GM12873 (cell line): ENCODE data around the gene ABCC4.

Experiments used
- TF ChIP-seq, protein P1 (sequence below): IDR thresholded peaks from 2 replicates; pipeline ENCODE4 v1.5.1; 2012; ENCODE audit warnings: low read depth, mild to moderate bottlenecking, moderate library complexity, low read length, control low read depth; ENCODE audit not compliant: insufficient read depth; ENCODE audit errors: missing control alignments

The ABCC4 gene

DNA sequence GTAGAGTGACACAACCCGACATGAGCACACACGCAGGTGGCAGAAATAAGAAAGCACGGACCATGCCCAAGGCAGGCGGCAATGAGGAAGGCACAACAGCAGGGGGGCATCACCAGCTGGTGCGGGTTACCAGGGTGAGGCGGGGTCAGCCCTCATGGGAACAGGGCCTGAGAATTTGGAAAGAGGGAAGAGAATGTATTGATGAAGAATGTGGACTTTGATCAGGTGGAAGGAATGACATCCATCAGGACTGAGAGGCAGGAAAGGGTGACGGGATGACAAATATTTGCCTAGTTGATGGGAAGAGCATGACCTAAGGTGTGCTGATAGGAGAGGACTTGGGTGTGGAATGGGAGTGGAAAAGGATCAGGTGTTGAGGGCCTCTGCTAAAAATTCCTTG is 177.5 kb downstream of the ABCC4 start:
- TF ChIP-seq, protein P1, sequence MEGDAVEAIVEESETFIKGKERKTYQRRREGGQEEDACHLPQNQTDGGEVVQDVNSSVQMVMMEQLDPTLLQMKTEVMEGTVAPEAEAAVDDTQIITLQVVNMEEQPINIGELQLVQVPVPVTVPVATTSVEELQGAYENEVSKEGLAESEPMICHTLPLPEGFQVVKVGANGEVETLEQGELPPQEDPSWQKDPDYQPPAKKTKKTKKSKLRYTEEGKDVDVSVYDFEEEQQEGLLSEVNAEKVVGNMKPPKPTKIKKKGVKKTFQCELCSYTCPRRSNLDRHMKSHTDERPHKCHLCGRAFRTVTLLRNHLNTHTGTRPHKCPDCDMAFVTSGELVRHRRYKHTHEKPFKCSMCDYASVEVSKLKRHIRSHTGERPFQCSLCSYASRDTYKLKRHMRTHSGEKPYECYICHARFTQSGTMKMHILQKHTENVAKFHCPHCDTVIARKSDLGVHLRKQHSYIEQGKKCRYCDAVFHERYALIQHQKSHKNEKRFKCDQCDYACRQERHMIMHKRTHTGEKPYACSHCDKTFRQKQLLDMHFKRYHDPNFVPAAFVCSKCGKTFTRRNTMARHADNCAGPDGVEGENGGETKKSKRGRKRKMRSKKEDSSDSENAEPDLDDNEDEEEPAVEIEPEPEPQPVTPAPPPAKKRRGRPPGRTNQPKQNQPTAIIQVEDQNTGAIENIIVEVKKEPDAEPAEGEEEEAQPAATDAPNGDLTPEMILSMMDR: no peak

DNA sequence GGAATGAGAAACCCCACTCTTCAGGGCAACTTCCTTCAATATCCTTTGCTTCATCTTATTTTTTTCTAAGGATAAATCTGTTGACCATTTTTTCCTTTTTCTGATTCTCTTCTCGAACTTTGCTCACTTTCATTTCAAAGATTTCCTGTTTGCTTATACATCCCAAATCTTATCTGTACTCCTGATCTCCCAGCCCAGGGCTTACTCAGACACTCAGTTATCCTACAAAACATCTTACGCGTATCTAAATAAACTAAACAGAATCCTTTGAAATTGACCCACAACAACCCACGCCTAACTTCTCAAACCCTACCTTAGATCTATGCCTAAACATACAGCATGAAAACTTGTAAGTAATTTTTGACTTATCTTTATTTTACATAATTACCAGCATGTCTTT is 179.2 kb downstream of the ABCC4 start:
- TF ChIP-seq, protein P1: no peak

DNA sequence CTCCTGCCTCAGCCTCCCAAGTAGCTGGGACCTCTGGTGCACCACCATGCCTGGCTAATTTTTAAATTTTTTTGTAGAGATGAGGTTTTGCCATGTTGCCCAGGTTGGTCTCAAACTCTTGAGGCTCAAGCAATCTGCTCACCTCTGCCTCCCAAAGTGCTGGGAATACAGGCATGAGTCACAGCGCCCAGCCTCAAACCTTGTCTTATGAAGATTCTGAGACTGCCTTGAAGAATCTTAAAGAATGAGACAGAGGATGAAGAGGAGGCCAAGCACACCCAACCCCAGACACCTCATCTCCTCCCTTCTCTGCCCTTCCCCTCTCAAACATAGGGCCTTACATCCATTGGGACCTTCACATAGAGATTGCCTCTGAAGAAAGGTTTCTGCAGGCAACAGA is 179.7 kb downstream of the ABCC4 start:
- TF ChIP-seq, protein P1: no peak

DNA sequence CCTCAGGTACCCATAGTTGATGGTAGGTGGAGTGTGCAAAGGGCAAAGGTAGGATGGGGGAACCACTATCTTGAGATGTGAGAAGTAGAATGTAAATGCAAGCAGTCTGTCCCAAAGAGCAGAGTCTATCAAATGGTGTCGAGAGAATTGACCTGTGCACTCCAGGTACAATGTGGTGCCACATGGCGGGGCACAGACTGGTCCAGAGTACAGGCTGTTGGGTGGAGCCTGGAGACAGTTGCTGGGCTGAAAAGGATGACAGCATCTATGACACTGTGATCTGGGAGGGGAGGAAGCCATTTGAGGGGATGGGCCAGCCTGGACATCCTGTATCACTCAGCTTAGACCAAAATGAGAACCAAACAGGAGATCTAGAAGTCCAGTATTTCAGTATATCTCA is 180.6 kb downstream of the ABCC4 start:
- TF ChIP-seq, protein P1: no peak

DNA sequence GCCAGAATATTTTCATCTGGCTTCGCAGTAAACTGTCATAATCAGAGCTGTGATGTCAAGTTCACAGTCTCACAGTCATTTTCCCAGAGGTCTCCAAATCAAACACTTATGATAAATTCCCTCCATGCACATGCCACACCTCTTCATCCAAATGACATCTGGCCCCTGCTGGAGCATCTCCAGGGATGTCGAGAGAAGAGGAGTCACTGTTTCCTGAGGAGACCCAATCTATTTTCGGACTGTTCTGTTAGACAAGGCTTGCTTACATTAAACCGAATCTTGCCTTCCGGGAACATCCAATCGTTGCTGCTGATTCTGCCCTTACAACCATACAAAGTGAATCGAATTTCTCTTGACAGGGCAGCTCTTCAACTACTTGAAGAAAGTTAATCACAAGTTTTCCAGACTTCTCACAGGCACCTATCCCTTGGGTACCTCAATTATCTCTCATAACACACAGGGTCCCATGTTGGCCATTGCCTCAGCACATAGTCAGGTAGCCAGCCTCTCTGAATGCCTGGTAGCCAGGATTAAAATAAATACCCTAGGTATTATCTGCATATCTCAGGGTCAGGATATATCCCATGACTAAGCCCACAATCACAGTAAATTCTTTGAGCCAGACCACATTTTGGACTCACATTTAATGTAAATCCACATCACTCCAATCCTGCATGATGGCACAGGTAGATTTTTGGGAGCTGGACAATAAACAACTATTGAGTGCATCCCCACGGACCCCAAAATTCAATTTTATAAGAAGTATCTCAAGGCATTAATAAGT is 182.5 kb downstream of the ABCC4 start:
- TF ChIP-seq, protein P1: no peak

DNA sequence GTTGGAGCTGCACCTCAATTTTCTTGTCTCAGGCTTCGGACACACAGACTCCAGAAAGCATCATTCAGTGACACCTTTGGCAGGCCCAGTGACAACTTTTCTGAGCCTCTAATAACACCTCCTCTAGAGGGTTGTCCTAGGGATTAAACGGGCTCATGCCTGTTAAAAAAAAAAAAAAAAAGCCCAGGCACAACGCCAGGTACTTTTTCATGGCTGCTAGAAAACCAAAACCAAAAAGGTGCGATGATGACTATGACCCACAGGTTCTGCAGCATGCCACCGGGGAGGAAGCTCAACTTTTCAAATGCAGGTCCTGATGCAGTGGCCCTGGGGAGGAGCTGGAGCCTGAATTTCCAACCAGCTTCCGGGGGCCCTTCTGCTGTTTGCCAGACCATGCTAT is 184.2 kb downstream of the ABCC4 start:
- TF ChIP-seq, protein P1: no peak

DNA sequence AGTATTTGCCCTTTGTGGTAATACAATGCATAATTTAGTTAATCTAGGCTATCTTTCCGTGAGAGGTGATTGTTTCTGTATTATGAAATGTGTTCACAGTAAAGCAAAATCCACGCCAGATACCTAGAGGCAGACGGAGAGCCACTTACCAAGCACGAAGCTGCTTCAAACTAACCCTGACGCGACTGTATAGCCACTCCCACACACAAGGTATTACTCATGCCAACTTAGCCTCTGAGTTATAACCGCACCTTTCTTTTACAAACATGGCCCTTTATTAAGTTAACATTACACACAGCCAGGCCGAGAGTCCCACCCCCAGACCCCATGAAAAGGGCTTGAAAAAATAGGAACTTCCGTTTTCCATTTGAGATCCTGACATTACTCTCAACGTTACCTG is 185.7 kb downstream of the ABCC4 start:
- TF ChIP-seq, protein P1: no peak
